Esophagus muscularis mucosa (tissue), 4 donors: Measurements from ENCODE around the gene RPS3.

Source experiments
- EP300 ChIP-seq: sonication (generic); formaldehyde crosslinking; IDR thresholded peaks from one replicate; pipeline ENCODE4 v1.6.1; 2017; ENCODE audit warnings: antibody characterized with exemption
- POLR2A ChIP-seq: fragments of 450-650 bp; IDR thresholded peaks from one replicate; pipeline ENCODE4 v1.6.1; 2017; ENCODE audit warnings: antibody characterized with exemption, moderate library complexity, mild to moderate bottlenecking, low read depth
- TF ChIP-seq, protein P1 (sequence below), 3 experiments: fragments of 200-600 bp in 2 of 3; fragments of 450-650 bp in 1 of 3; sonication (generic) in 2 of 3; IDR thresholded peaks; one replicate each; pipeline ENCODE4 v1.5.1; 2017 to 2019; ENCODE audit warnings: antibody characterized with exemption in 3 of 3, mild to moderate bottlenecking in 2 of 3, moderate library complexity in 1 of 3

GRCh38 chr11:75453916-75454655 lies 54.8 kb downstream of the RPS3 start:
- TF ChIP-seq POLR2A (no peak), EP300 (no peak)
- TF ChIP-seq, protein P1, sequence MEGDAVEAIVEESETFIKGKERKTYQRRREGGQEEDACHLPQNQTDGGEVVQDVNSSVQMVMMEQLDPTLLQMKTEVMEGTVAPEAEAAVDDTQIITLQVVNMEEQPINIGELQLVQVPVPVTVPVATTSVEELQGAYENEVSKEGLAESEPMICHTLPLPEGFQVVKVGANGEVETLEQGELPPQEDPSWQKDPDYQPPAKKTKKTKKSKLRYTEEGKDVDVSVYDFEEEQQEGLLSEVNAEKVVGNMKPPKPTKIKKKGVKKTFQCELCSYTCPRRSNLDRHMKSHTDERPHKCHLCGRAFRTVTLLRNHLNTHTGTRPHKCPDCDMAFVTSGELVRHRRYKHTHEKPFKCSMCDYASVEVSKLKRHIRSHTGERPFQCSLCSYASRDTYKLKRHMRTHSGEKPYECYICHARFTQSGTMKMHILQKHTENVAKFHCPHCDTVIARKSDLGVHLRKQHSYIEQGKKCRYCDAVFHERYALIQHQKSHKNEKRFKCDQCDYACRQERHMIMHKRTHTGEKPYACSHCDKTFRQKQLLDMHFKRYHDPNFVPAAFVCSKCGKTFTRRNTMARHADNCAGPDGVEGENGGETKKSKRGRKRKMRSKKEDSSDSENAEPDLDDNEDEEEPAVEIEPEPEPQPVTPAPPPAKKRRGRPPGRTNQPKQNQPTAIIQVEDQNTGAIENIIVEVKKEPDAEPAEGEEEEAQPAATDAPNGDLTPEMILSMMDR (IDR thresholded peaks at IDR 0.05) = no peak
